OCI-LY7 (cell line): Measurements from ENCODE around the gene RAPGEF6. TPM values are rescaled to one million over a fixed set of nuclear protein-coding genes. Genes with fewer than 3 reads are reported as not detected.
A peak's percentile ranks its signal among the peaks of the same experiment; 100 is the strongest.

Experiments
- BruUV-seq: library from RNA; stranded (reverse); fragments of 400-500 nt; replicated peaks from 2 replicates; lab custom pipeline; 2021; lab: Mats Ljungman, UMichigan
- CTCF ChIA-PET: fragments of 300-600 bp; sonication (Branson Sonifier 250); formaldehyde crosslinking; loops from one replicate; lab custom pipeline; 2022; ENCODE audit warnings: antibody characterized with exemption; ENCODE audit not compliant: unreplicated experiment; lab: Charles Lee
- POLR2A ChIA-PET: fragments of 300-600 bp; sonication (Branson Sonifier 250); formaldehyde crosslinking; loops from one replicate; lab custom pipeline; 2022; ENCODE audit warnings: antibody characterized with exemption; lab: Charles Lee
- DNase-seq: peaks from one replicate; pipeline ENCODE4 v3.0.0-alpha.2; 2015; ENCODE audit warnings: low spot score
- H2AFZ ChIP-seq: fragments of 200-600 bp; sonication (generic), shearing (Covaris generic); 2 replicates; pipeline ENCODE4 v1.6.1; 2014; ENCODE audit warnings: mild to moderate bottlenecking, antibody characterized with exemption, low read length, moderate library complexity
- H3K27ac ChIP-seq: fragments of 200-600 bp; sonication (generic); 2 replicates; pipeline ENCODE4 v1.5.1; 2014; ENCODE audit warnings: mixed run types, low read depth, mild to moderate bottlenecking, moderate library complexity, low read length, inconsistent platforms; ENCODE audit not compliant: poor library complexity, severe bottlenecking
- H3K36me3 ChIP-seq: fragments of 200-600 bp; sonication (generic); 2 replicates; pipeline ENCODE4 v1.6.1; 2014; ENCODE audit warnings: mild to moderate bottlenecking, antibody characterized with exemption, low read length, moderate library complexity, mixed read lengths; ENCODE audit not compliant: insufficient read depth
- H3K4me1 ChIP-seq: fragments of 200-600 bp; sonication (generic); 2 replicates; pipeline ENCODE4 v1.5.1; 2014; ENCODE audit warnings: mild to moderate bottlenecking, low read length; ENCODE audit not compliant: insufficient read depth, poor library complexity, severe bottlenecking
- H3K4me2 ChIP-seq: fragments of 200-600 bp; sonication (generic); 2 replicates; pipeline ENCODE4 v1.6.1; 2014; ENCODE audit warnings: mild to moderate bottlenecking, low read length
- H3K4me3 ChIP-seq: fragments of 200-600 bp; sonication (generic); 2 replicates; pipeline ENCODE4 v1.5.1; 2014; ENCODE audit warnings: mild to moderate bottlenecking, low read depth, low read length; ENCODE audit not compliant: poor library complexity, severe bottlenecking
- H3K79me2 ChIP-seq: fragments of 200-600 bp; sonication (generic); 2 replicates; pipeline ENCODE4 v1.6.1; 2016; ENCODE audit warnings: low read depth, mild to moderate bottlenecking, low read length, moderate library complexity, mixed read lengths; ENCODE audit not compliant: insufficient read depth
- H3K9me2 ChIP-seq: fragments of 200-600 bp; sonication (generic); 2 replicates; pipeline ENCODE4 v1.6.1; 2016; ENCODE audit warnings: mild to moderate bottlenecking, low read length, mixed read lengths; ENCODE audit not compliant: insufficient read depth
- H3K9me3 ChIP-seq: fragments of 200-600 bp; sonication (generic); 2 replicates; pipeline ENCODE4 v1.6.1; 2014; ENCODE audit warnings: mild to moderate bottlenecking, mixed run types, low read length, mixed read lengths
- H4K20me1 ChIP-seq: fragments of 200-600 bp; sonication (generic); 2 replicates; pipeline ENCODE4 v1.6.1; 2014; ENCODE audit warnings: mild to moderate bottlenecking, antibody characterized with exemption, low read length, moderate library complexity, mixed read lengths; ENCODE audit not compliant: insufficient read depth
- EZH2phosphoT487 ChIP-seq: fragments of 200-600 bp; sonication (generic); IDR thresholded peaks from 2 replicates; pipeline ENCODE4 v1.6.1; 2018; ENCODE audit warnings: low read depth, borderline replicate concordance, mild to moderate bottlenecking, mixed run types, antibody characterized with exemption, low read length, moderate library complexity, mixed read lengths
- intact Hi-C: fragments of 100-400 bp; cut with micrococcal nuclease; formaldehyde crosslinking; loops from one replicate; pipeline ENCODE4 v1.10.0; 2022; ENCODE audit not compliant: unreplicated experiment
- total RNA-seq, 2 experiments: library from RNA; depleted of rRNA in 1 of 2; stranded (reverse); fragments of >200 nt in 1 of 2; shearing (Covaris generic) in 1 of 2; gene quantifications; 2 replicates each; pipeline ENCODE4 v1.2.3, GENCODE V29; 2014 to 2022
- TF ChIP-seq, protein P1 (sequence below): fragments of 200-600 bp; sonication (generic); conservative IDR thresholded peaks from 2 replicates; pipeline ENCODE4 v1.5.1; 2014; ENCODE audit warnings: mild to moderate bottlenecking, antibody characterized with exemption, low read length, moderate library complexity, mixed read lengths

RAPGEF6 gene
- total RNA-seq, 2 experiments from 2014 or later, result 39.6 to 50.8 TPM

DNA sequence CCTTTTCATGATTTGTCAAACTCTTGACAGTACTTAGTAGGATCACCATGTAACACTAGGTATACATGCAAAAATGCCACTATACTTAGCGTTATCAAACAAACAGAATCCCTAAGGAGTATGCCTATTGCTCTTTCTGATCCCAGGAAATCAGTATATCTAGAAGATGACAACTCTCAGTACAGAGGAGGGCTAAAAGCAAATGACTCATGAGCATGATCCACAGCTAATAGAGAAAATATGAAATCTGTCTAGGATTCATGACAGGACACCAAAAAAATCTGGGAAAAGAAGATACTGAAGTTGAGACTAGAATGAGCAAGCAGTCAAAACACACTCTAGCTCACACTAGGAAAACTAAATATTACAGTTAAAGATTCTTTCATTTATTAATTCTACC lies 89.2 kb downstream of the RAPGEF6 start:
- CTCF ChIA-PET, result no interaction called here

DNA sequence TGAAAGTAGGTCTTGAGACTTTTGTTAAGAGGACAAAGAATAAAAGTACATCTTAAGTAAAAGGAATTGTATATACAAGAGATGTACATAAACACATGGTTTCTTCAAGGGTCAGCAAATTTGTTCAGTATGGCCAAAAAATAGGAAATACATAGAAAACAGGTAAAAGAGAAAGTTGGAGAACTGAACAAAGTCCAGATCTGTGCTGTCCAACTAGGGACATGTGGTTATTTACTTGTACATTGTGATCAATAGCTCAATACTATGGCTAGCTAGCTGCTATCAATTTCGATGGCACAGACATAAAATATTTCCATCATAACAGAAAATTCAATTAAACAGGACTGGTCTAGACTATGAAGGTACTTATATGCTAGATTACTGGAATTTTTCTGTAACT lies 92.3 kb downstream of the RAPGEF6 start:
- intact Hi-C loops, result no loop called here
- H2AFZ ChIP-seq, result no peak overlapping the region
- CTCF ChIA-PET, result no interaction called here

More for the DNA sequence above, 89.2 kb downstream of the RAPGEF6 start:
- H3K27ac ChIP-seq, result no peak overlapping the region
- peaks cover 3% of the 10 kb centered on the region; the same call in 1 of the 2 replicates for H4K20me1 ChIP-seq
- peaks cover 9% of the 10 kb centered on the region for H3K4me1 ChIP-seq
- DNase-seq, result no peak
- POLR2A ChIA-PET, result interaction anchor here (0.9 kb wide), 1 partner anchor 17 kb away, joined by 8 read pairs; no protein-coding TSS in a partner anchor
- intact Hi-C loops, result no loop called here
- H3K4me2 ChIP-seq, result no peak overlapping the region
- TF ChIP-seq, protein P1, sequence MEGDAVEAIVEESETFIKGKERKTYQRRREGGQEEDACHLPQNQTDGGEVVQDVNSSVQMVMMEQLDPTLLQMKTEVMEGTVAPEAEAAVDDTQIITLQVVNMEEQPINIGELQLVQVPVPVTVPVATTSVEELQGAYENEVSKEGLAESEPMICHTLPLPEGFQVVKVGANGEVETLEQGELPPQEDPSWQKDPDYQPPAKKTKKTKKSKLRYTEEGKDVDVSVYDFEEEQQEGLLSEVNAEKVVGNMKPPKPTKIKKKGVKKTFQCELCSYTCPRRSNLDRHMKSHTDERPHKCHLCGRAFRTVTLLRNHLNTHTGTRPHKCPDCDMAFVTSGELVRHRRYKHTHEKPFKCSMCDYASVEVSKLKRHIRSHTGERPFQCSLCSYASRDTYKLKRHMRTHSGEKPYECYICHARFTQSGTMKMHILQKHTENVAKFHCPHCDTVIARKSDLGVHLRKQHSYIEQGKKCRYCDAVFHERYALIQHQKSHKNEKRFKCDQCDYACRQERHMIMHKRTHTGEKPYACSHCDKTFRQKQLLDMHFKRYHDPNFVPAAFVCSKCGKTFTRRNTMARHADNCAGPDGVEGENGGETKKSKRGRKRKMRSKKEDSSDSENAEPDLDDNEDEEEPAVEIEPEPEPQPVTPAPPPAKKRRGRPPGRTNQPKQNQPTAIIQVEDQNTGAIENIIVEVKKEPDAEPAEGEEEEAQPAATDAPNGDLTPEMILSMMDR, result no peak
- no peak for TF ChIP-seq EZH2phosphoT487
- H3K9me2 ChIP-seq, result no peaks in the 10 kb centered on the region
- H3K36me3 ChIP-seq, result peaks cover 78% of the 10 kb centered on the region
- H3K79me2 ChIP-seq, result peaks cover 12% of the 10 kb centered on the region
- BruUV-seq, result no TSS peak
- H3K9me3 ChIP-seq, result no peaks in the 10 kb centered on the region
- H3K4me3 ChIP-seq, result no peak overlapping the region
- no peak overlapping the region for H2AFZ ChIP-seq

DNA sequence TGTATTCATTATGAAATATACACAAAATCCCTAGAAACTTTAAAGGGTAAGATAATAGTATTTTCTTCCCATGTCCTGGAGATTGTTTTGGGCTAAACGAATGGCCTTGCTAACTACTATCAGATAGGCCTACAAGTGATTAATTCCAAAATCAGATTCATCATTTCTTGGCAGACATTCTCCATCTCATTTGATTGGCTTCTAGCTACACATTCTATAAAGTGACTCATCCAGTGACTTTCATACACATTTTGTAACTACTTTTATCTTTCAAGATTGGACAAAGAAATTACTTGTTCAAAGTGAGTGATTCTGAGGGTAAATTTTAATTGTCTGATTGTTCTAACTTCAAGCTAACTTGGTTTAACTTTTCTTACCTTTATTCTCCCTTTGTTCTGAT lies 93.3 kb downstream of the RAPGEF6 start:
- POLR2A ChIA-PET, result interaction anchor here (0.6 to 0.9 kb wide), 4 partner anchors 10 to 74 kb away, joined by 3 read pairs; no protein-coding TSS in a partner anchor
- no peak for TF ChIP-seq EZH2phosphoT487
- TF ChIP-seq, protein P1, result no peak
- H3K27ac ChIP-seq, result no peak overlapping the region

More for the DNA sequence above, 92.3 kb downstream of the RAPGEF6 start:
- no peaks in the 10 kb centered on the region for H3K9me3 ChIP-seq
- peaks cover 81% of the 10 kb centered on the region for H3K36me3 ChIP-seq
- no peaks in the 10 kb centered on the region for H3K9me2 ChIP-seq
- no TSS peak for BruUV-seq
- H3K4me1 ChIP-seq, result no peaks in the 10 kb centered on the region
- no peak for DNase-seq
- no peak for TF ChIP-seq EZH2phosphoT487
- TF ChIP-seq, protein P1, result no peak
- no peak overlapping the region for H3K4me2 ChIP-seq
- POLR2A ChIA-PET, result no interaction called here
- no peaks in the 10 kb centered on the region; the same call in none of the 2 replicates for H3K79me2 ChIP-seq
- no peak overlapping the region for H3K4me3 ChIP-seq
- peaks cover 3% of the 10 kb centered on the region; the same call in 1 of the 2 replicates for H4K20me1 ChIP-seq
- no peak overlapping the region for H3K27ac ChIP-seq

More for the DNA sequence above, 93.3 kb downstream of the RAPGEF6 start:
- H3K4me3 ChIP-seq, result no peak overlapping the region
- H3K79me2 ChIP-seq, result peaks cover 3% of the 10 kb centered on the region
- peaks cover 73% of the 10 kb centered on the region for H3K36me3 ChIP-seq
- no peak overlapping the region for H2AFZ ChIP-seq
- no peak for DNase-seq
- CTCF ChIA-PET, result no interaction called here
- no peaks in the 10 kb centered on the region for H3K9me2 ChIP-seq
- H3K4me1 ChIP-seq, result peaks cover 9% of the 10 kb centered on the region
- intact Hi-C loops, result no loop called here
- H3K9me3 ChIP-seq, result no peaks in the 10 kb centered on the region
- BruUV-seq, result TSS peak; percentile 15
- no peak overlapping the region for H3K4me2 ChIP-seq
- H4K20me1 ChIP-seq, result peaks cover 9% of the 10 kb centered on the region; the same call in 1 of the 2 replicates
